Activated gamma-delta T cell treated with Interleukin-2 at 50 U/mL for 16 hours (primary cell): ENCODE measurements around the gene CHD1L.
"Not testable (repeated sequence)": the region's sequence is repeated elsewhere in the genome, so short reads cannot be mapped to it uniquely, and the experiment has no call there.

Experiments used
- DNase-seq: peaks from one replicate; pipeline ENCODE4 v3.0.0-alpha.2; 2020

The CHD1L gene

GRCh38 chr1:147272042-147272441, 29.6 kb downstream of the CHD1L start:
- no peak for DNase-seq

GRCh38 chr1:147273409-147274336, 31.2 kb downstream of the CHD1L start:
- peak; percentile 10 for DNase-seq

GRCh38 chr1:147281950-147282349, 39.5 kb downstream of the CHD1L start:
- no peak for DNase-seq

GRCh38 chr1:147283011-147283410, 40.5 kb downstream of the CHD1L start:
- DNase-seq: no peak

- DNase-seq: no peak
These were observed 44.8 kb downstream of the CHD1L start for GRCh38 chr1:147287133-147287865.

GRCh38 chr1:147292012-147292411, 49.5 kb downstream of the CHD1L start:
- no peak for DNase-seq

- no peak for DNase-seq
These were observed 50.3 kb downstream of the CHD1L start for GRCh38 chr1:147292631-147293251.

GRCh38 chr1:147297438-147297837, 55.0 kb downstream of the CHD1L start:
- DNase-seq: no peak

- DNase-seq: not testable (repeated sequence)
These were observed 63.3 kb downstream of the CHD1L start for GRCh38 chr1:147305803-147306202.

GRCh38 chr1:147316968-147317367, 74.5 kb downstream of the CHD1L start:
- no peak for DNase-seq

GRCh38 chr1:147326933-147327687, 84.6 kb downstream of the CHD1L start:
- not testable (repeated sequence) for DNase-seq

GRCh38 chr1:147334292-147334691, 91.8 kb downstream of the CHD1L start:
- no peak for DNase-seq

GRCh38 chr1:147336291-147336690, 93.8 kb downstream of the CHD1L start:
- no peak for DNase-seq

GRCh38 chr1:147337040-147337630, 94.7 kb downstream of the CHD1L start:
- no peak for DNase-seq

- no peak for DNase-seq
These were observed 96.1 kb downstream of the CHD1L start for GRCh38 chr1:147338571-147338970.

- DNase-seq: no peak
These were observed 98.8 kb downstream of the CHD1L start for GRCh38 chr1:147341246-147341645.
